SK-N-MC (cell line): Measurements from ENCODE around the gene GRIA4.

Experiments
- EZH2 ChIP-seq: fragments of 200-600 bp; sonication (generic); IDR thresholded peaks from one replicate; pipeline ENCODE4 v1.6.1; 2017; ENCODE audit warnings: antibody characterized with exemption
- FOXP2 ChIP-seq: optimal IDR thresholded peaks from 2 replicates; pipeline ENCODE3; 2011; ENCODE audit warnings: mild to moderate bottlenecking, moderate library complexity; ENCODE audit not compliant: insufficient read depth; ENCODE audit errors: extremely low read length, control extremely low read depth
- POLR2AphosphoS5 ChIP-seq: IDR thresholded peaks from 2 replicates; pipeline ENCODE4 v1.6.1; 2012; ENCODE audit warnings: mild to moderate bottlenecking, low read depth, low read length, borderline replicate concordance

- TF ChIP-seq POLR2AphosphoS5 (no peak), EZH2 (no peak), FOXP2 (no peak)
Measured at GRCh38 chr11:105923807-105924206, 313.9 kb downstream of the GRIA4 start.
